HEK293 (cell line): Measurements from ENCODE around the gene HK2.

Experiments used
- FEZF1 ChIP-seq: fragments of 450-650 bp; formaldehyde crosslinking; IDR thresholded peaks from 2 replicates; pipeline ENCODE4 v1.5.1; 2016; ENCODE audit warnings: missing biosample characterization, missing genetic modification characterization
- ZNF184 ChIP-seq: fragments of 450-650 bp; IDR thresholded peaks from 2 replicates; pipeline ENCODE4 v1.5.1; 2018; ENCODE audit warnings: missing biosample characterization, mild to moderate bottlenecking, missing genetic modification characterization
- ZNF239 ChIP-seq: fragments of 450-650 bp; formaldehyde crosslinking; IDR thresholded peaks from 2 replicates; pipeline ENCODE4 v1.5.1; 2016; ENCODE audit warnings: missing biosample characterization, missing genetic modification characterization
- ZNF292 ChIP-seq: fragments of 450-650 bp; formaldehyde crosslinking; IDR thresholded peaks from 2 replicates; pipeline ENCODE4 v1.5.1; 2016; ENCODE audit warnings: low read depth, missing biosample characterization, missing genetic modification characterization, borderline replicate concordance
- ZNF561 ChIP-seq: fragments of 450-650 bp; IDR thresholded peaks from 2 replicates; pipeline ENCODE4 v1.5.1; 2018; ENCODE audit warnings: missing biosample characterization, missing genetic modification characterization, borderline replicate concordance
- TF ChIP-seq, protein P1 (sequence below): fragments of 450-650 bp; formaldehyde crosslinking; IDR thresholded peaks from 2 replicates; pipeline ENCODE4 v1.5.1; 2016; ENCODE audit warnings: missing biosample characterization, missing genetic modification characterization
- TF ChIP-seq, protein P2 (sequence below): fragments of 450-650 bp; formaldehyde crosslinking; IDR thresholded peaks from 2 replicates; pipeline ENCODE4 v1.5.1; 2016; ENCODE audit warnings: missing biosample characterization, missing genetic modification characterization
- TF ChIP-seq, protein P3 (sequence below): fragments of 450-650 bp; formaldehyde crosslinking; IDR thresholded peaks from 2 replicates; pipeline ENCODE4; 2016; ENCODE audit warnings: missing biosample characterization, missing genetic modification characterization

DNA sequence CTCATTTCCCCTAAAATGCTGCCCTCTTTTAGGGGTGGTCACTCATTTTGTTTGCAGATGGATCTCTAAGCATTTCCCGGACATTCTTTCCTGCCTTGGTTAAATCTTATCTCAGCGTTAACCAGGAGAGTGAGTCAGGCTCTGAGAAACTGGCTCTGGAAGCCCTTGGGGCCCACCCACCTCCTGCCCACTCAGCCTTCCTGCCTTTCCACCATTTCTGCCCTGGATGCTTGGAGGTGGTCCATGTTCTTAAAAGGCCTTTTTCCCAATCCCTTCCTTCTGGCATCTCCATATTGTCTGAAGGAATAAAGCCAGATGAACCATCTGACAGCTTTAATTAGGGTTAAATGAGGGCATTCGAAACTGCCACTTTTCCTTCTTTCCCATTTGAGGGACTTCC lies 9.5 kb downstream of the HK2 start:
- TF ChIP-seq, protein P1, sequence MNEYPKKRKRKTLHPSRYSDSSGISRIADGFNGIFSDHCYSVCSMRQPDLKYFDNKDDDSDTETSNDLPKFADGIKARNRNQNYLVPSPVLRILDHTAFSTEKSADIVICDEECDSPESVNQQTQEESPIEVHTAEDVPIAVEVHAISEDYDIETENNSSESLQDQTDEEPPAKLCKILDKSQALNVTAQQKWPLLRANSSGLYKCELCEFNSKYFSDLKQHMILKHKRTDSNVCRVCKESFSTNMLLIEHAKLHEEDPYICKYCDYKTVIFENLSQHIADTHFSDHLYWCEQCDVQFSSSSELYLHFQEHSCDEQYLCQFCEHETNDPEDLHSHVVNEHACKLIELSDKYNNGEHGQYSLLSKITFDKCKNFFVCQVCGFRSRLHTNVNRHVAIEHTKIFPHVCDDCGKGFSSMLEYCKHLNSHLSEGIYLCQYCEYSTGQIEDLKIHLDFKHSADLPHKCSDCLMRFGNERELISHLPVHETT (tag by site-specific recombination) = no peak
- TF ChIP-seq ZNF292 (tag by site-specific recombination) (no peak), ZNF561 (tag by site-specific recombination) (no peak), ZNF184 (no peak), FEZF1 (tag by site-specific recombination) (no peak), ZNF239 (no peak)
- TF ChIP-seq, protein P2, sequence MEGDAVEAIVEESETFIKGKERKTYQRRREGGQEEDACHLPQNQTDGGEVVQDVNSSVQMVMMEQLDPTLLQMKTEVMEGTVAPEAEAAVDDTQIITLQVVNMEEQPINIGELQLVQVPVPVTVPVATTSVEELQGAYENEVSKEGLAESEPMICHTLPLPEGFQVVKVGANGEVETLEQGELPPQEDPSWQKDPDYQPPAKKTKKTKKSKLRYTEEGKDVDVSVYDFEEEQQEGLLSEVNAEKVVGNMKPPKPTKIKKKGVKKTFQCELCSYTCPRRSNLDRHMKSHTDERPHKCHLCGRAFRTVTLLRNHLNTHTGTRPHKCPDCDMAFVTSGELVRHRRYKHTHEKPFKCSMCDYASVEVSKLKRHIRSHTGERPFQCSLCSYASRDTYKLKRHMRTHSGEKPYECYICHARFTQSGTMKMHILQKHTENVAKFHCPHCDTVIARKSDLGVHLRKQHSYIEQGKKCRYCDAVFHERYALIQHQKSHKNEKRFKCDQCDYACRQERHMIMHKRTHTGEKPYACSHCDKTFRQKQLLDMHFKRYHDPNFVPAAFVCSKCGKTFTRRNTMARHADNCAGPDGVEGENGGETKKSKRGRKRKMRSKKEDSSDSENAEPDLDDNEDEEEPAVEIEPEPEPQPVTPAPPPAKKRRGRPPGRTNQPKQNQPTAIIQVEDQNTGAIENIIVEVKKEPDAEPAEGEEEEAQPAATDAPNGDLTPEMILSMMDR = no peak
- TF ChIP-seq, protein P3, sequence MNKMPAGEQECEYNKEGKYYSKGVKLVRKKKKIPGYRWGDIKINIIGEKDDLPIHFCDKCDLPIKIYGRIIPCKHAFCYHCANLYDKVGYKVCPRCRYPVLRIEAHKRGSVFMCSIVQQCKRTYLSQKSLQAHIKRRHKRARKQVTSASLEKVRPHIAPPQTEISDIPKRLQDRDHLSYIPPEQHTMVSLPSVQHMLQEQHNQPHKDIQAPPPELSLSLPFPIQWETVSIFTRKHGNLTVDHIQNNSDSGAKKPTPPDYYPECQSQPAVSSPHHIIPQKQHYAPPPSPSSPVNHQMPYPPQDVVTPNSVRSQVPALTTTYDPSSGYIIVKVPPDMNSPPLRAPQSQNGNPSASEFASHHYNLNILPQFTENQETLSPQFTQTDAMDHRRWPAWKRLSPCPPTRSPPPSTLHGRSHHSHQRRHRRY (tag by site-specific recombination) = no peak
